WTC11 (cell line): ENCODE results near the gene SHISA9.

Experiments used
- CREB1 ChIP-seq: sonication (generic); formaldehyde crosslinking; IDR thresholded peaks from 2 replicates; pipeline ENCODE4 v1.8.0; 2023; ENCODE audit warnings: mild to moderate bottlenecking, missing genetic modification reagents
- EMX1 ChIP-seq: fragments of 250-450 bp; sonication (Bioruptor Pico); IDR thresholded peaks from 2 replicates; pipeline ENCODE4 v1.8.0; 2021; ENCODE audit warnings: mild to moderate bottlenecking
- JUN ChIP-seq: sonication (generic); formaldehyde crosslinking; IDR thresholded peaks from 2 replicates; pipeline ENCODE4 v1.8.0; 2023; ENCODE audit warnings: mild to moderate bottlenecking, missing genetic modification reagents
- MAX ChIP-seq: sonication (generic); formaldehyde crosslinking; IDR thresholded peaks from 2 replicates; pipeline ENCODE4 v1.8.0; 2022; ENCODE audit warnings: mild to moderate bottlenecking, missing genetic modification reagents
- USF1 ChIP-seq: sonication (generic); formaldehyde crosslinking; IDR thresholded peaks from 2 replicates; pipeline ENCODE4 v1.8.0; 2022; ENCODE audit warnings: mild to moderate bottlenecking, missing genetic modification reagents
- ZNF138 ChIP-seq: sonication (generic); formaldehyde crosslinking; conservative IDR thresholded peaks from 2 replicates; pipeline ENCODE4 v1.8.1; 2022; ENCODE audit warnings: mild to moderate bottlenecking, moderate library complexity, missing genetic modification reagents
- TF ChIP-seq, protein P1 (sequence below): fragments of 200-600 bp; IDR thresholded peaks from 2 replicates; pipeline ENCODE4 v1.8.0; 2022; ENCODE audit warnings: antibody characterized with exemption
- TF ChIP-seq, protein P2 (sequence below): sonication (generic); formaldehyde crosslinking; IDR thresholded peaks from 2 replicates; pipeline ENCODE4 v1.8.1; 2023; ENCODE audit warnings: mild to moderate bottlenecking, missing genetic modification reagents, moderate library complexity
- TF ChIP-seq, protein P3 (sequence below): sonication (generic); formaldehyde crosslinking; IDR thresholded peaks from 2 replicates; pipeline ENCODE4 v1.8.1; 2022; ENCODE audit warnings: mild to moderate bottlenecking, moderate library complexity, missing genetic modification reagents

GRCh38 chr16:13118091-13118490, 216.7 kb downstream of the SHISA9 start:
- TF ChIP-seq CREB1 (CRISPR knock-in tag) (no peak), EMX1 (CRISPR knock-in tag) (no peak), USF1 (CRISPR knock-in tag) (no peak), MAX (no peak), JUN (CRISPR knock-in tag) (no peak), ZNF138 (no peak)
- TF ChIP-seq, protein P1, sequence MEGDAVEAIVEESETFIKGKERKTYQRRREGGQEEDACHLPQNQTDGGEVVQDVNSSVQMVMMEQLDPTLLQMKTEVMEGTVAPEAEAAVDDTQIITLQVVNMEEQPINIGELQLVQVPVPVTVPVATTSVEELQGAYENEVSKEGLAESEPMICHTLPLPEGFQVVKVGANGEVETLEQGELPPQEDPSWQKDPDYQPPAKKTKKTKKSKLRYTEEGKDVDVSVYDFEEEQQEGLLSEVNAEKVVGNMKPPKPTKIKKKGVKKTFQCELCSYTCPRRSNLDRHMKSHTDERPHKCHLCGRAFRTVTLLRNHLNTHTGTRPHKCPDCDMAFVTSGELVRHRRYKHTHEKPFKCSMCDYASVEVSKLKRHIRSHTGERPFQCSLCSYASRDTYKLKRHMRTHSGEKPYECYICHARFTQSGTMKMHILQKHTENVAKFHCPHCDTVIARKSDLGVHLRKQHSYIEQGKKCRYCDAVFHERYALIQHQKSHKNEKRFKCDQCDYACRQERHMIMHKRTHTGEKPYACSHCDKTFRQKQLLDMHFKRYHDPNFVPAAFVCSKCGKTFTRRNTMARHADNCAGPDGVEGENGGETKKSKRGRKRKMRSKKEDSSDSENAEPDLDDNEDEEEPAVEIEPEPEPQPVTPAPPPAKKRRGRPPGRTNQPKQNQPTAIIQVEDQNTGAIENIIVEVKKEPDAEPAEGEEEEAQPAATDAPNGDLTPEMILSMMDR, result no peak
- TF ChIP-seq, protein P2, sequence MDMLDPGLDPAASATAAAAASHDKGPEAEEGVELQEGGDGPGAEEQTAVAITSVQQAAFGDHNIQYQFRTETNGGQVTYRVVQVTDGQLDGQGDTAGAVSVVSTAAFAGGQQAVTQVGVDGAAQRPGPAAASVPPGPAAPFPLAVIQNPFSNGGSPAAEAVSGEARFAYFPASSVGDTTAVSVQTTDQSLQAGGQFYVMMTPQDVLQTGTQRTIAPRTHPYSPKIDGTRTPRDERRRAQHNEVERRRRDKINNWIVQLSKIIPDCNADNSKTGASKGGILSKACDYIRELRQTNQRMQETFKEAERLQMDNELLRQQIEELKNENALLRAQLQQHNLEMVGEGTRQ (CRISPR knock-in tag), result no peak
- TF ChIP-seq, protein P3, sequence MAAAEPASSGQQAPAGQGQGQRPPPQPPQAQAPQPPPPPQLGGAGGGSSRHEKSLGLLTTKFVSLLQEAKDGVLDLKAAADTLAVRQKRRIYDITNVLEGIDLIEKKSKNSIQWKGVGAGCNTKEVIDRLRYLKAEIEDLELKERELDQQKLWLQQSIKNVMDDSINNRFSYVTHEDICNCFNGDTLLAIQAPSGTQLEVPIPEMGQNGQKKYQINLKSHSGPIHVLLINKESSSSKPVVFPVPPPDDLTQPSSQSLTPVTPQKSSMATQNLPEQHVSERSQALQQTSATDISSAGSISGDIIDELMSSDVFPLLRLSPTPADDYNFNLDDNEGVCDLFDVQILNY (CRISPR knock-in tag), result no peak
